ENCODE results near the gene FBP2.
"Not testable (repeated sequence)": the region's sequence is repeated elsewhere in the genome, so short reads cannot be mapped to it uniquely, and the experiment has no call there.

FBP2 gene

GRCh38 chr9:94563548-94563947, 30.1 kb downstream of the FBP2 start:
- no peak for DNase-seq (ENCODE audit: low read depth, low spot score)

GRCh38 chr9:94560237-94560636, 33.4 kb downstream of the FBP2 start:
- no peak for DNase-seq (ENCODE audit: low read depth, low spot score)

- DNase-seq (ENCODE audit: low read depth, low spot score), result no peak
Observed at GRCh38 chr9:94557376-94557775, 36.2 kb downstream of the FBP2 start.

- DNase-seq (ENCODE audit: low read depth, low spot score), result no peak
Observed at GRCh38 chr9:94554439-94555331, 38.9 kb downstream of the FBP2 start, which contains the start of gene PCAT7. Gene PCAT7 (plus strand): TSS chr9:94555083.

GRCh38 chr9:94554078-94554438, 39.6 kb downstream of the FBP2 start:
- no peak for DNase-seq (ENCODE audit: low read depth, low spot score)

GRCh38 chr9:94553029-94553938, 40.3 kb downstream of the FBP2 start:
- DNase-seq (ENCODE audit: low read depth, low spot score), result no peak

- DNase-seq (ENCODE audit: low read depth, low spot score), result no peak
Observed at GRCh38 chr9:94545940-94546339, 47.7 kb downstream of the FBP2 start.

- DNase-seq (ENCODE audit: low read depth, low spot score), result not testable (repeated sequence)
Observed at GRCh38 chr9:94544335-94544734, 49.3 kb downstream of the FBP2 start.

GRCh38 chr9:94538908-94539307, 54.7 kb downstream of the FBP2 start:
- DNase-seq (ENCODE audit: low read depth, low spot score), result no peak

GRCh38 chr9:94534901-94535300, 58.7 kb downstream of the FBP2 start:
- DNase-seq (ENCODE audit: low read depth, low spot score), result no peak

- no peak for DNase-seq (ENCODE audit: low read depth, low spot score)
Observed at GRCh38 chr9:94533601-94534000, 60.0 kb downstream of the FBP2 start.

- no peak for DNase-seq (ENCODE audit: low read depth, low spot score)
Observed at GRCh38 chr9:94533155-94533554, 60.5 kb downstream of the FBP2 start.

- DNase-seq (ENCODE audit: low read depth, low spot score), result no peak
Observed at GRCh38 chr9:94528886-94529285, 64.7 kb downstream of the FBP2 start.

- DNase-seq (ENCODE audit: low read depth, low spot score), result no peak
Observed at GRCh38 chr9:94526951-94527350, 66.7 kb downstream of the FBP2 start.

- DNase-seq (ENCODE audit: low read depth, low spot score), result no peak
Observed at GRCh38 chr9:94526271-94526670, 67.4 kb downstream of the FBP2 start.

GRCh38 chr9:94525396-94526035, 68.1 kb downstream of the FBP2 start:
- no peak for DNase-seq (ENCODE audit: low read depth, low spot score)

GRCh38 chr9:94517254-94517653, 76.4 kb downstream of the FBP2 start:
- DNase-seq (ENCODE audit: low read depth, low spot score), result no peak

- no peak for DNase-seq (ENCODE audit: low read depth, low spot score)
Observed at GRCh38 chr9:94514722-94515121, 78.9 kb downstream of the FBP2 start.

- DNase-seq (ENCODE audit: low read depth, low spot score), result no peak
Observed at GRCh38 chr9:94511955-94512265, 81.7 kb downstream of the FBP2 start.

GRCh38 chr9:94511134-94511954, 82.3 kb downstream of the FBP2 start:
- DNase-seq (ENCODE audit: low read depth, low spot score), result no peak

Data from activated CD4-positive, CD25-positive, alpha-beta regulatory T cell treated with anti-CD3 and anti-CD28 coated beads, Interleukin-2, amount 50 U/mL, for 16 hours (primary cell).